NCI-H82 treated with DMSO at 0.1 percent for 48 hours (cell line): ENCODE measurements around the gene NEK2.
"Not testable (repeated sequence)": the region's sequence is repeated elsewhere in the genome, so short reads cannot be mapped to it uniquely, and the experiment has no call there.

ENCODE experiments used
- DNase-seq: peaks from one replicate; lab custom pipeline; 2025; ENCODE audit not compliant: unreplicated experiment; lab: John Stamatoyannopoulos, UW

Gene NEK2

GRCh38 chr1:211675230-211676105, at the start of gene NEK2:
TSS of gene NEK2 (minus strand) at chr1:211675621. CDS start at chr1:211675479, 142 bp downstream.
- DNase-seq: peak; percentile 100

- DNase-seq: no peak
Measured at GRCh38 chr1:211724687-211725196, 49.3 kb upstream of the NEK2 start.

GRCh38 chr1:211723273-211723672, 47.9 kb upstream of the NEK2 start:
- no peak for DNase-seq

- DNase-seq: no peak
Measured at GRCh38 chr1:211722277-211723175, 47.1 kb upstream of the NEK2 start.

GRCh38 chr1:211716555-211716954, 41.1 kb upstream of the NEK2 start:
- DNase-seq: not testable (repeated sequence)

GRCh38 chr1:211715971-211716370, 40.5 kb upstream of the NEK2 start:
- peak; percentile 95 for DNase-seq

GRCh38 chr1:211714154-211714553, 38.7 kb upstream of the NEK2 start:
- DNase-seq: no peak

- DNase-seq: no peak
Measured at GRCh38 chr1:211713231-211713630, 37.8 kb upstream of the NEK2 start.

GRCh38 chr1:211711315-211711705, 35.9 kb upstream of the NEK2 start:
- no peak for DNase-seq

GRCh38 chr1:211710566-211711314, 35.3 kb upstream of the NEK2 start:
- no peak for DNase-seq

GRCh38 chr1:211708926-211709325, 33.5 kb upstream of the NEK2 start:
- DNase-seq: peak; percentile 57

GRCh38 chr1:211708006-211708405, 32.6 kb upstream of the NEK2 start:
- no peak for DNase-seq

- DNase-seq: no peak
Measured at GRCh38 chr1:211705467-211706091, 30.2 kb upstream of the NEK2 start.

- DNase-seq: no peak
Measured at GRCh38 chr1:211704543-211704942, 29.1 kb upstream of the NEK2 start.

- DNase-seq: no peak
Measured at GRCh38 chr1:211703812-211704537, 28.6 kb upstream of the NEK2 start.

GRCh38 chr1:211701733-211702132, 26.3 kb upstream of the NEK2 start:
- DNase-seq: no peak

- no peak for DNase-seq
Measured at GRCh38 chr1:211699059-211699458, 23.6 kb upstream of the NEK2 start.

- peak; percentile 79 for DNase-seq
Measured at GRCh38 chr1:211698161-211699026, 23.0 kb upstream of the NEK2 start.

GRCh38 chr1:211697356-211697755, 21.9 kb upstream of the NEK2 start:
- DNase-seq: peak; percentile 64
